H1 (cell line): ENCODE measurements around the gene CHD3. TPM values are rescaled to one million over a fixed set of nuclear protein-coding genes. Genes with fewer than 3 reads are reported as not detected.
A peak's percentile ranks its signal among the peaks of the same experiment; 100 is the strongest.

ENCODE experiments used
- CHD1 ChIP-seq: IDR thresholded peaks from 2 replicates; pipeline ENCODE4 v1.6.1; 2012; ENCODE audit warnings: low read depth, low read length, improper control_type of control experiment
- CREB1 ChIP-seq: IDR thresholded peaks from 2 replicates; pipeline ENCODE4 v1.6.1; 2012; ENCODE audit warnings: inconsistent platforms
- KDM1A ChIP-seq: fragments of 200-600, 300-600 bp; sonication (generic); IDR thresholded peaks from 2 replicates; pipeline ENCODE4 v1.7.1; 2016; ENCODE audit warnings: mild to moderate bottlenecking, low read length, borderline replicate concordance
- KDM4A ChIP-seq: IDR thresholded peaks from one replicate; pipeline ENCODE4 v1.7.1; 2012; ENCODE audit warnings: low read depth, mild to moderate bottlenecking, moderate library complexity, low read length, inconsistent platforms; ENCODE audit not compliant: severe bottlenecking
- NRF1 ChIP-seq: IDR thresholded peaks from 2 replicates; pipeline ENCODE4 v1.6.1; 2011; ENCODE audit warnings: mild to moderate bottlenecking, low read depth, low read length, improper control_type of control experiment
- RAD21 ChIP-seq, 2 experiments: IDR thresholded peaks in 1 of 2; conservative IDR thresholded peaks in 1 of 2; 2 replicates each; pipeline ENCODE4 v1.6.1; 2011; ENCODE audit warnings: low read depth in 2 of 2, low read length in 2 of 2, improper control_type of control experiment in 1 of 2, inconsistent platforms in 1 of 2, mild to moderate bottlenecking in 1 of 2, moderate library complexity in 1 of 2
- RFX5 ChIP-seq: IDR thresholded peaks from 2 replicates; pipeline ENCODE4 v1.6.1; 2011; ENCODE audit warnings: low read depth, low read length, improper control_type of control experiment, borderline replicate concordance
- TAF7 ChIP-seq: optimal IDR thresholded peaks from 2 replicates; pipeline ENCODE3; 2011; ENCODE audit warnings: low read depth, mild to moderate bottlenecking, inconsistent platforms, low read length, moderate library complexity, borderline replicate concordance
- polyA plus RNA-seq, 7 experiments: library from polyadenylated mRNA; depleted of rRNA in 3 of 7; stranded (reverse) in 5 of 7; unstranded in 2 of 7; fragments of >200 nt in 5 of 7; fragments of 200-250 nt in 2 of 7; gene quantifications; 1 replicate in 5 of 7; 2 replicates in 1 of 7; 4 replicates in 1 of 7; pipeline versions ENCODE4 v1.2.1 to v1.2.3, GENCODE V29; 2011 to 2013; ENCODE audit warnings: missing spikeins in 2 of 7, mixed read lengths in 2 of 7
- total RNA-seq: library from RNA; stranded (reverse); fragmentation: NEBNext Ultra II Directional; extraction: Animal tissue kit (Norgen Biotek cat#: 25700); gene quantifications from 2 replicates; pipeline ENCODE4 v1.2.1, GENCODE V29; 2021

CHD3 gene
- total and polyA plus RNA-seq, 2 of the 8 experiments (the other 6 are each of a cell fraction or from before 2014, with no cell fraction given) = 12.3 to 12.9 TPM

DNA sequence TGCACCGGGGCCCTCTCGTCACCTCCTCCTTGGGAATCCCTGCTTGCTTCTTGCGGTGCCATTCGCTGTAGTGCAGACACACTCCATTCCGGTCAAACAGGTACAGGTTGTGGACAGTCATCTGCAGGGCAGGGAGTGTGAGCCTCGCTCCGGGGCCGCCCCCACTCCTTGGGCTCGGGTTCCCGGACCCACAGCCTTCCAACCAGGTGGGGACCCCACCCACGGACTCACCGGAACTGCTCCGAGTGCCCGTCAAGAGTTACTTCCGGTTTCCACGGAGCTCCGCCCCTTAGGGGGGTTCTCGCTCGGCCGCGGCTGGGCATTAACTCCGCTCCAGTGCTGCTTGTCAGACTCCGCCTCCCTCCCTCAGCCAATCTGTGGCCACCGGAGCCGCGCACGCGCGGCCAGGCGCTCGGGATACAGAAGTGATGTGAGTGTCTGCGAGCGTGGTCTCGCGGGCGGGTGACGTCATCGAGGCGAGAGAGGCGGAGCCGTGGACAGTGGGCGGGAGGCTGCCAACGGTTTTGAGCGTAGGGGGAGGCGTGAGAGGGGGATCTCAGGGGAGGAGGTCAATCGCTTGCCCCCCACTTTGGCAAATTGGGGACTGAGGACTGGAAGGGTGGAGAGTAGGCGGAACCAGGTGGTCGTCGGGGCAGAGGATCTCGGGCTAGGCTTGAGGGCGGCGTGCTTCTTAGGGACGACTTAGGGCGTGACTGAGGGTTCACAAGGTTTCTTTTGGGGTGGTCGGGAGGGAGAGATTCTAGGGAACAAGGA lies 43.3 kb downstream of the CHD3 start, which contains the start of the genes CNTROB and TRAPPC1 (continued):
- no peak for TF ChIP-seq RAD21 (IDR thresholded peaks at IDR 0.05 in 1 of 2, conservative IDR thresholded peaks at IDR 0.05 in 1 of 2; ENCODE audit: low read depth in 2 of 2, low read length in 2 of 2)
- TF ChIP-seq CHD1 = no peak
- peak; percentile 94 for TF ChIP-seq CREB1
- peak; percentile 24 for TF ChIP-seq TAF7
- TF ChIP-seq RFX5 = no peak
- TF ChIP-seq KDM1A = no peak
- peak; percentile 91 for TF ChIP-seq KDM4A
- TF ChIP-seq NRF1 = peak; percentile 89
